ENCODE measurements around the gene SKP1. TPM values are rescaled to one million over a fixed set of nuclear protein-coding genes. Genes with fewer than 3 reads are reported as not detected.

The SKP1 gene
- total RNA-seq, 1 experiment from 2014 or later = 245 TPM

- ChIA-PET CTCF (interaction anchor here (1.2 to 1.6 kb wide), 2 partner anchors 10 to 12 kb away, joined by 3 to 6 read pairs; no protein-coding TSS in a partner anchor), RAD21 (ENCODE audit: low non-redundant PET in 1 of 2, low total read pairs in 2 of 2, uncharacterized antibody in 2 of 2, unreplicated experiment in 2 of 2) (no interaction called here), POLR2A (no interaction called here)
- Histone ChIP-seq H4K20me1 (ENCODE audit: insufficient read depth) (no peaks in the 10 kb centered on the region), H3K4me2 (ENCODE audit: low read length) (peak overlapping the region; percentile 45), H3K9me3 (ENCODE audit: control insufficient read depth in 1 of 2, insufficient read depth in 1 of 2, low read depth in 1 of 2, low read length in 2 of 2) (no peaks in the 10 kb centered on the region), H3K9me2 (ENCODE audit: insufficient read depth) (no peaks in the 10 kb centered on the region), H3K36me3 (ENCODE audit: control insufficient read depth in 1 of 2, insufficient read depth in 2 of 2, low read length in 2 of 2) (0 out of 4 replicates have a peak, but pooled peaks cover 0 to 3% of the 10 kb centered on the region in 2 experiments), H3K9ac (ENCODE audit: low read length) (no peak overlapping the region), H3K4me1 (ENCODE audit: control insufficient read depth in 1 of 2, insufficient read depth in 2 of 2, low read length in 2 of 2) (peaks cover 4 to 28% of the 10 kb centered on the region in 2 experiments; a peak in 3 of 4 replicates), H3K27ac (ENCODE audit: low read depth, low read length) (no peak overlapping the region), H3K79me2 (ENCODE audit: insufficient read depth, low read length) (no peaks in the 10 kb centered on the region), H3K4me3 (replicated peaks in 1 of 2; ENCODE audit: low read depth in 1 of 2, low read length in 2 of 2) (no peak overlapping the region), H3K27me3 (ENCODE audit: insufficient read depth, low read length) (no peaks in the 10 kb centered on the region), H2AFZ (ENCODE audit: low read depth, low read length, poor library complexity, severe bottlenecking) (no peak overlapping the region)
- ATAC-seq (no peak), DNase-seq (ENCODE audit: low read depth, low spot score) (no peak)
- intact Hi-C loops (cut with micrococcal nuclease) = no loop called here
- no peak for TF ChIP-seq YY1 (IDR thresholded peaks at IDR 0.05; ENCODE audit: extremely low read depth, insufficient replicate concordance, low read depth, low read length)
- no peak for TF ChIP-seq ELF1 (IDR thresholded peaks at IDR 0.05; ENCODE audit: borderline replicate concordance, low read depth)
- TF ChIP-seq EZH2 (IDR thresholded peaks at IDR 0.05) = no peak
- no peak for TF ChIP-seq CBX3 (IDR thresholded peaks at IDR 0.05; ENCODE audit: low read depth)
- no peak for TF ChIP-seq ZBTB33 (IDR thresholded peaks at IDR 0.05; ENCODE audit: extremely low read depth, insufficient replicate concordance, low read length)
- TF ChIP-seq, protein P1, sequence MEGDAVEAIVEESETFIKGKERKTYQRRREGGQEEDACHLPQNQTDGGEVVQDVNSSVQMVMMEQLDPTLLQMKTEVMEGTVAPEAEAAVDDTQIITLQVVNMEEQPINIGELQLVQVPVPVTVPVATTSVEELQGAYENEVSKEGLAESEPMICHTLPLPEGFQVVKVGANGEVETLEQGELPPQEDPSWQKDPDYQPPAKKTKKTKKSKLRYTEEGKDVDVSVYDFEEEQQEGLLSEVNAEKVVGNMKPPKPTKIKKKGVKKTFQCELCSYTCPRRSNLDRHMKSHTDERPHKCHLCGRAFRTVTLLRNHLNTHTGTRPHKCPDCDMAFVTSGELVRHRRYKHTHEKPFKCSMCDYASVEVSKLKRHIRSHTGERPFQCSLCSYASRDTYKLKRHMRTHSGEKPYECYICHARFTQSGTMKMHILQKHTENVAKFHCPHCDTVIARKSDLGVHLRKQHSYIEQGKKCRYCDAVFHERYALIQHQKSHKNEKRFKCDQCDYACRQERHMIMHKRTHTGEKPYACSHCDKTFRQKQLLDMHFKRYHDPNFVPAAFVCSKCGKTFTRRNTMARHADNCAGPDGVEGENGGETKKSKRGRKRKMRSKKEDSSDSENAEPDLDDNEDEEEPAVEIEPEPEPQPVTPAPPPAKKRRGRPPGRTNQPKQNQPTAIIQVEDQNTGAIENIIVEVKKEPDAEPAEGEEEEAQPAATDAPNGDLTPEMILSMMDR (IDR thresholded peaks at IDR 0.05 in 2 of 3, conservative IDR thresholded peaks at IDR 0.05 in 1 of 3; ENCODE audit: borderline replicate concordance in 1 of 3, insufficient read depth in 1 of 3, low read depth in 2 of 3, low read length in 2 of 3) = no peak
- no peak for TF ChIP-seq FOSL1 (IDR thresholded peaks at IDR 0.05; ENCODE audit: low read depth)
- no peak for TF ChIP-seq TCF7L2 (IDR thresholded peaks at IDR 0.05; ENCODE audit: borderline replicate concordance, extremely low read depth, insufficient read depth, insufficient read length)
- TF ChIP-seq, protein P2, sequence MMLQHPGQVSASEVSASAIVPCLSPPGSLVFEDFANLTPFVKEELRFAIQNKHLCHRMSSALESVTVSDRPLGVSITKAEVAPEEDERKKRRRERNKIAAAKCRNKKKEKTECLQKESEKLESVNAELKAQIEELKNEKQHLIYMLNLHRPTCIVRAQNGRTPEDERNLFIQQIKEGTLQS (IDR thresholded peaks at IDR 0.05) = no peak
- no peak for TF ChIP-seq SIN3A (IDR thresholded peaks at IDR 0.05; ENCODE audit: low read depth)
- TF ChIP-seq POLR2A (IDR thresholded peaks at IDR 0.05; ENCODE audit: borderline replicate concordance, extremely low read depth, insufficient read depth, insufficient read length) = no peak
- TSS peak; percentile 30 for BruUV-seq (replicated peaks)
These were observed 64.8 kb downstream of the SKP1 start for GRCh38 chr5:134111741-134112647.
